H9 (cell line): ENCODE measurements around the gene SLC16A4. TPM values are rescaled to one million over a fixed set of nuclear protein-coding genes. Genes with fewer than 3 reads are reported as not detected.

Source experiments
- DNase-seq: peaks from one replicate; pipeline ENCODE4 v3.0.0-alpha.2; 2017
- H2AFZ ChIP-seq: one replicate; pipeline ENCODE4 v1.6.1; 2013; ENCODE audit warnings: mild to moderate bottlenecking, low read length, control low read depth, moderate library complexity
- H2AK5ac ChIP-seq: 2 replicates; pipeline ENCODE4 v1.6.1; 2013; ENCODE audit warnings: low read length, control low read depth, mixed read lengths; ENCODE audit not compliant: insufficient read length
- H2BK120ac ChIP-seq: one replicate; pipeline ENCODE4 v1.6.1; 2013; ENCODE audit warnings: low read depth, mild to moderate bottlenecking, low read length, control low read depth, inconsistent platforms; ENCODE audit not compliant: poor library complexity, severe bottlenecking
- H2BK12ac ChIP-seq: 2 replicates; pipeline ENCODE4 v1.6.1; 2013; ENCODE audit warnings: low read length, control low read depth, mixed read lengths, low read depth; ENCODE audit not compliant: insufficient read length
- H2BK15ac ChIP-seq: 2 replicates; pipeline ENCODE4 v1.6.1; 2013; ENCODE audit warnings: low read depth, low read length, control low read depth
- H2BK20ac ChIP-seq: one replicate; pipeline ENCODE4 v1.6.1; 2013; ENCODE audit warnings: low read depth, mild to moderate bottlenecking, low read length, control low read depth, inconsistent platforms; ENCODE audit not compliant: poor library complexity, severe bottlenecking
- H2BK5ac ChIP-seq: 2 replicates; pipeline ENCODE4 v1.6.1; 2013; ENCODE audit warnings: low read length, control low read depth, mixed read lengths; ENCODE audit not compliant: insufficient read length
- H3K14ac ChIP-seq: 2 replicates; pipeline ENCODE4 v1.6.1; 2013; ENCODE audit warnings: low read length, control low read depth; ENCODE audit not compliant: insufficient read depth
- H3K18ac ChIP-seq: 2 replicates; pipeline ENCODE4 v1.6.1; 2013; ENCODE audit warnings: low read depth, mild to moderate bottlenecking, mixed read lengths, low read length, control low read depth; ENCODE audit not compliant: insufficient read length
- H3K23ac ChIP-seq: 2 replicates; pipeline ENCODE4 v1.6.1; 2013; ENCODE audit warnings: low read length, control low read depth, mixed read lengths, low read depth; ENCODE audit not compliant: insufficient read length
- H3K23me2 ChIP-seq: 2 replicates; pipeline ENCODE4 v1.6.1; 2013; ENCODE audit warnings: low read depth, mild to moderate bottlenecking, mixed read lengths, low read length, control low read depth; ENCODE audit not compliant: insufficient read length, poor library complexity, severe bottlenecking
- H3K27ac ChIP-seq: 2 replicates; pipeline ENCODE4 v1.5.1; 2013; ENCODE audit warnings: low read length, control low read depth, mixed read lengths, low read depth; ENCODE audit not compliant: insufficient read length
- H3K27me3 ChIP-seq: 2 replicates; pipeline ENCODE4 v1.6.1; 2013; ENCODE audit warnings: low read length, control low read depth, inconsistent platforms; ENCODE audit not compliant: insufficient read depth
- H3K4ac ChIP-seq: 2 replicates; pipeline ENCODE4 v1.6.1; 2013; ENCODE audit warnings: low read depth, mild to moderate bottlenecking, control low read depth, inconsistent platforms, low read length, moderate library complexity
- H3K4me1 ChIP-seq: 2 replicates; pipeline ENCODE4 v1.6.1; 2013; ENCODE audit warnings: low read length, control low read depth, inconsistent platforms; ENCODE audit not compliant: insufficient read depth
- H3K4me2 ChIP-seq: 2 replicates; pipeline ENCODE4 v1.6.1; 2013; ENCODE audit warnings: low read length, control low read depth, mixed read lengths; ENCODE audit not compliant: insufficient read length, insufficient read depth
- H3K56ac ChIP-seq: 2 replicates; pipeline ENCODE4 v1.6.1; 2013; ENCODE audit warnings: low read depth, mild to moderate bottlenecking, mixed read lengths, low read length, control low read depth; ENCODE audit not compliant: insufficient read length
- H3K79me1 ChIP-seq: 2 replicates; pipeline ENCODE4 v1.6.1; 2013; ENCODE audit warnings: low read depth, mild to moderate bottlenecking, moderate library complexity, low read length, control low read depth, inconsistent platforms; ENCODE audit not compliant: insufficient read depth, poor library complexity, severe bottlenecking
- H3K79me2 ChIP-seq: 2 replicates; pipeline ENCODE4 v1.6.1; 2013; ENCODE audit warnings: low read length, control low read depth, inconsistent platforms; ENCODE audit not compliant: insufficient read depth
- H3K9ac ChIP-seq: 2 replicates; pipeline ENCODE4 v1.6.1; 2013; ENCODE audit warnings: low read length, control low read depth, mixed read lengths; ENCODE audit not compliant: insufficient read length; ENCODE audit errors: extremely low read depth
- H3K9me3 ChIP-seq: one replicate; pipeline ENCODE4 v1.6.1; 2013; ENCODE audit warnings: low read depth, low read length, inconsistent platforms; ENCODE audit not compliant: control insufficient read depth
- H3T11ph ChIP-seq: one replicate; pipeline ENCODE4 v1.6.1; 2013; ENCODE audit warnings: mild to moderate bottlenecking, low read length, control low read depth, inconsistent platforms
- H4K20me1 ChIP-seq: one replicate; pipeline ENCODE4 v1.6.1; 2013; ENCODE audit not compliant: control insufficient read depth, insufficient read length, insufficient read depth
- H4K5ac ChIP-seq: 2 replicates; pipeline ENCODE4 v1.6.1; 2013; ENCODE audit warnings: low read depth, mild to moderate bottlenecking, mixed read lengths, low read length, control low read depth; ENCODE audit not compliant: insufficient read length
- H4K8ac ChIP-seq: replicated peaks from 2 replicates; pipeline ENCODE4 v1.6.1; 2013; ENCODE audit warnings: low read length, control low read depth, mixed read lengths, low read depth; ENCODE audit not compliant: insufficient read length
- H4K91ac ChIP-seq: 2 replicates; pipeline ENCODE4 v1.6.1; 2013; ENCODE audit warnings: low read depth, mild to moderate bottlenecking, moderate library complexity, mixed read lengths, low read length, control low read depth; ENCODE audit not compliant: insufficient read length
- H3K27ac Mint-ChIP-seq, 3 experiments: 2 replicates in 2 of 3; 3 replicates in 1 of 3; pipeline ENCODE4 v1.8.0; 2020 to 2021; ENCODE audit warnings: mixed read lengths in 3 of 3, mild to moderate bottlenecking in 1 of 3, moderate library complexity in 1 of 3
- H3K27me3 Mint-ChIP-seq: 2 replicates; pipeline ENCODE4 v1.8.0; 2021; ENCODE audit warnings: low read depth, mild to moderate bottlenecking, moderate library complexity, mixed read lengths
- H3K36me3 Mint-ChIP-seq, 3 experiments: 2 replicates in 2 of 3; 3 replicates in 1 of 3; pipeline ENCODE4 v1.8.0; 2020 to 2021; ENCODE audit warnings: low read depth in 3 of 3, mixed read lengths in 3 of 3; ENCODE audit not compliant: insufficient read depth in 1 of 3
- H3K4me1 Mint-ChIP-seq, 2 experiments: 2 replicates each; pipeline ENCODE4 v1.8.0; 2020; ENCODE audit warnings: mixed read lengths in 2 of 2
- H3K4me3 Mint-ChIP-seq, 2 experiments: 2 replicates in 1 of 2; 3 replicates in 1 of 2; pipeline ENCODE4 v1.8.0; 2020 to 2021; ENCODE audit warnings: mild to moderate bottlenecking in 2 of 2, mixed read lengths in 2 of 2, moderate library complexity in 1 of 2
- H3K9me3 Mint-ChIP-seq, 2 experiments: 2 replicates in 1 of 2; 3 replicates in 1 of 2; pipeline ENCODE4 v1.8.0; 2020; ENCODE audit warnings: mild to moderate bottlenecking in 2 of 2, mixed read lengths in 2 of 2, moderate library complexity in 1 of 2
- WGBS: extraction: QIAGEN DNeasy Blood & Tissue Kit; methylation state at CpG from one replicate; pipeline ENCODE4 v1.1.7; 2013; ENCODE audit warnings: missing lambda C conversion rate, low lambda C conversion rate, mixed read lengths; ENCODE audit not compliant: insufficient read length; ENCODE audit errors: extremely low coverage; 5-methylcytosine and 5-hydroxymethylcytosine counted together
- total RNA-seq: library from RNA; stranded (reverse); gene quantifications from 2 replicates; pipeline ENCODE4 v1.2.1, GENCODE V29; 2021
- TF ChIP-seq, protein P1 (sequence below): fragments of 200-600 bp; sonication (generic); conservative IDR thresholded peaks from 3 replicates; pipeline ENCODE4 v1.8.0; 2021; ENCODE audit warnings: antibody characterized with exemption, mild to moderate bottlenecking

The SLC16A4 gene
- total RNA-seq, 1 experiment from 2014 or later, result 0.17 TPM

DNA sequence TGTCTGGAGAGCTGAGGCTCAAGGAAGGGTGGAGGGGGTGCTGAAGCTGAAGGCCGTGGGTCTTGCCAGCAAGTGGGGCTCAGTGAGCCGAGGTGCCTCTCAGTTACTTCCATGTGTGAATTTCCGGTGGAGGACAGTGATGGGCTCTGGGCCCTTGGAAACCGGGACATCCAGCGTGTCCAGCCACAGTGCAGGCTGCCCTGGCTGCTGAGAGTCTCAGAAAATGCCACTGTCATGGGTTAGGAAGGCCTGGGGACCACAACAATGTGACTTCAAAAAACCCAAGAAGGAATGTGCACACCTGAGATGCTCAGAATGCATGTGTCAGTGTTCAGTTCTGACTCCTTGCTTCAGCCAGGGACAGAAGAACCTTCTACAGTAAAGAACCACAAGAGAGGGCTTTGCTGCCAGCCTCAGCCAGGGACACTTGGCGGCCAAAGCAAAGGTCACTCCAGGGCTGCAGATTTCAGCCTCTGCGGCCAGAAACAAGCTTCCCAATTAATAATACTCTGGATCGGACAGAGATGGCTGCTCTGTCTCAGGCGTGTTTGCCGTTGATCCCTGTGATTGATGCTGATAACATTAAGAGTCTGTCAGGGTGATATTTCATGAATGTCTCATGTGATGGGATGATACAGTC is 29.3 kb upstream of the SLC16A4 start:
- Histone ChIP-seq H2BK120ac (no peak overlapping the region), H2AFZ (no peak overlapping the region), H3K14ac (no peak overlapping the region), H4K20me1 (no peaks in the 10 kb centered on the region), H3K4me2 (no peak overlapping the region), H3K23me2 (no peaks in the 10 kb centered on the region), H4K8ac (no peak overlapping the region), H4K91ac (no peak overlapping the region), H4K5ac (no peak overlapping the region), H3K4ac (no peak overlapping the region), H3K18ac (no peak overlapping the region), H2BK12ac (no peak overlapping the region), H2BK15ac (no peak overlapping the region), H3T11ph (no peak overlapping the region), H3K9me3 (peaks cover 5% of the 10 kb centered on the region), H3K79me2 (no peaks in the 10 kb centered on the region), H3K56ac (no peak overlapping the region), H3K23ac (no peak overlapping the region), H3K27me3 (no peaks in the 10 kb centered on the region), H3K79me1 (no peaks in the 10 kb centered on the region), H3K27ac (no peak overlapping the region), H2BK20ac (no peak overlapping the region), H3K9ac (no peak overlapping the region), H2BK5ac (no peak overlapping the region), H2AK5ac (no peak overlapping the region), H3K4me1 (0 out of 2 replicates have a peak, but pooled peaks cover 4% of the 10 kb centered on the region)
- Mint-ChIP-seq H3K36me3 (peaks cover 3 to 5% (median 4%) of the 10 kb centered on the region in 3 experiments; a peak in 5 of 7 replicates), H3K4me1 (peaks cover 10 to 18% of the 10 kb centered on the region in 2 experiments), H3K27ac (no peak overlapping the region; a peak in 1 of 7 replicates), H3K27me3 (peaks cover 2% of the 10 kb centered on the region; the same call in 1 of the 2 replicates), H3K4me3 (no peak overlapping the region), H3K9me3 (peaks cover 4 to 9% of the 10 kb centered on the region in 2 experiments; a peak in 3 of 5 replicates)
- no CpG with 5 or more reads among the region's 10 CpGs for WGBS
- TF ChIP-seq, protein P1, sequence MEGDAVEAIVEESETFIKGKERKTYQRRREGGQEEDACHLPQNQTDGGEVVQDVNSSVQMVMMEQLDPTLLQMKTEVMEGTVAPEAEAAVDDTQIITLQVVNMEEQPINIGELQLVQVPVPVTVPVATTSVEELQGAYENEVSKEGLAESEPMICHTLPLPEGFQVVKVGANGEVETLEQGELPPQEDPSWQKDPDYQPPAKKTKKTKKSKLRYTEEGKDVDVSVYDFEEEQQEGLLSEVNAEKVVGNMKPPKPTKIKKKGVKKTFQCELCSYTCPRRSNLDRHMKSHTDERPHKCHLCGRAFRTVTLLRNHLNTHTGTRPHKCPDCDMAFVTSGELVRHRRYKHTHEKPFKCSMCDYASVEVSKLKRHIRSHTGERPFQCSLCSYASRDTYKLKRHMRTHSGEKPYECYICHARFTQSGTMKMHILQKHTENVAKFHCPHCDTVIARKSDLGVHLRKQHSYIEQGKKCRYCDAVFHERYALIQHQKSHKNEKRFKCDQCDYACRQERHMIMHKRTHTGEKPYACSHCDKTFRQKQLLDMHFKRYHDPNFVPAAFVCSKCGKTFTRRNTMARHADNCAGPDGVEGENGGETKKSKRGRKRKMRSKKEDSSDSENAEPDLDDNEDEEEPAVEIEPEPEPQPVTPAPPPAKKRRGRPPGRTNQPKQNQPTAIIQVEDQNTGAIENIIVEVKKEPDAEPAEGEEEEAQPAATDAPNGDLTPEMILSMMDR, result no peak
- DNase-seq, result no peak
